Measurements from ENCODE around the gene HADHB.

DNA sequence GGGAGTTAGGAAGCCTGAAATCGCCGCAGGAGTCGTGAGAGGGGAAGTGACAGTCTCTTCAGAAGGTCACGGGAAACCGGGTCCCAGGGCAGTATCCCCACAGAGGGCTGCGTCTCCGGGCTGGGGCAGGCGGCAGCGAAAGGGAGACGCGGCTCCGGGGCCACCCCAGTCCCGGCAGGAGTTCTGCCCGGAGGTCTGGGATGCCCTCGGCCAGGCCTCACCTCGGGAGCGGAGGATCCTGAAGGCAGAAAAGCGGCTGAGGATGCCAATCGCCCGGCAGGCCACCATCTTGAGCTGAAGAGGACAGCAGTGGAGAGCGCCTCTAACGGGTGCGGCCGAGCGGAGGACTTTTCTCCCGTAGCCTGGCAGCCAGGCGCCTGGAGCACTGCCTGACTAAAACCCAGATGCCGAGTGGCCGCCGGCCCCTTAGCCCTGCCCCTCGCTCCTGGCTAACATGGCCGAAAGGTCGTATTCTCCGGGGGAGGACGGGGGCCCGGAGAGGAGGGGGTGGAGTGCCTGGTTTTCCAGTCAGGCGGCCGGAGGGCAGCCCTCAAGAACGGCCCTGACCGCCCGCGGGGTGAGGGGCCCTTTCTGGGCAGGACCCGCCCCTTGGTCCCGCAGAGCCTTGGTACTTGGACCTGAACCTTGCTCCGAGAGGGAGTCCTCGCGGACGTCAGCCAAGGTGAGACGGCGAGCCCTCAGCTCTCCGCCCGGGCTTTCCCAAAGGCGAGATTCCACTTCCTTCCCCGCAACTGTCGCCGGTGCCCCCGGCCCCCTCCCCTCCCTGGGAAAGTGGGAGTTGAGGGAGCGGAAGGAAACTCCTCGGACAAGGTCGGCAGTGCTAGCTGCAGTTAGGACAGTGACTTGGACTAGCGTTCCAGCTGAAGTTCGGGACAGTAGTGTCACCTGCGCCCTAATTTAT lies at the start of gene HADHB, which contains the start of gene HADHA:
- TF ChIP-seq, protein P1, sequence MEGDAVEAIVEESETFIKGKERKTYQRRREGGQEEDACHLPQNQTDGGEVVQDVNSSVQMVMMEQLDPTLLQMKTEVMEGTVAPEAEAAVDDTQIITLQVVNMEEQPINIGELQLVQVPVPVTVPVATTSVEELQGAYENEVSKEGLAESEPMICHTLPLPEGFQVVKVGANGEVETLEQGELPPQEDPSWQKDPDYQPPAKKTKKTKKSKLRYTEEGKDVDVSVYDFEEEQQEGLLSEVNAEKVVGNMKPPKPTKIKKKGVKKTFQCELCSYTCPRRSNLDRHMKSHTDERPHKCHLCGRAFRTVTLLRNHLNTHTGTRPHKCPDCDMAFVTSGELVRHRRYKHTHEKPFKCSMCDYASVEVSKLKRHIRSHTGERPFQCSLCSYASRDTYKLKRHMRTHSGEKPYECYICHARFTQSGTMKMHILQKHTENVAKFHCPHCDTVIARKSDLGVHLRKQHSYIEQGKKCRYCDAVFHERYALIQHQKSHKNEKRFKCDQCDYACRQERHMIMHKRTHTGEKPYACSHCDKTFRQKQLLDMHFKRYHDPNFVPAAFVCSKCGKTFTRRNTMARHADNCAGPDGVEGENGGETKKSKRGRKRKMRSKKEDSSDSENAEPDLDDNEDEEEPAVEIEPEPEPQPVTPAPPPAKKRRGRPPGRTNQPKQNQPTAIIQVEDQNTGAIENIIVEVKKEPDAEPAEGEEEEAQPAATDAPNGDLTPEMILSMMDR (IDR thresholded peaks at IDR 0.05 in 2 of 3, conservative IDR thresholded peaks at IDR 0.05 in 1 of 3; ENCODE audit: borderline replicate concordance in 1 of 3, insufficient read depth in 1 of 3, low read depth in 2 of 3, low read length in 2 of 3), result peak in 1 of 3 experiments; percentile 22; a peak in 1 of 6 replicates
- TF ChIP-seq CEBPB (IDR thresholded peaks at IDR 0.05; ENCODE audit: low read depth) (no peak), POLR2A (IDR thresholded peaks at IDR 0.05; ENCODE audit: borderline replicate concordance, extremely low read depth, insufficient read depth, insufficient read length) (peak; percentile 64), POLR2AphosphoS5 (IDR thresholded peaks at IDR 0.05; ENCODE audit: low read depth, low read length) (peak; percentile 94), EGR1 (IDR thresholded peaks at IDR 0.05; ENCODE audit: low read depth) (no peak), JUND (IDR thresholded peaks at IDR 0.05) (no peak), EZH2 (IDR thresholded peaks at IDR 0.05) (no peak), SP1 (IDR thresholded peaks at IDR 0.05; ENCODE audit: low read depth) (peak; percentile 69), RAD21 (IDR thresholded peaks at IDR 0.05; ENCODE audit: low read depth) (no peak)
- TF ChIP-seq, protein P2, sequence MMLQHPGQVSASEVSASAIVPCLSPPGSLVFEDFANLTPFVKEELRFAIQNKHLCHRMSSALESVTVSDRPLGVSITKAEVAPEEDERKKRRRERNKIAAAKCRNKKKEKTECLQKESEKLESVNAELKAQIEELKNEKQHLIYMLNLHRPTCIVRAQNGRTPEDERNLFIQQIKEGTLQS (IDR thresholded peaks at IDR 0.05), result no peak

All from HCT116 (cell line).